Common myeloid progenitor, CD34-positive (primary cell): ENCODE results near the gene CDH26.

Experiments used
- CTCF ChIA-PET: fragments of 350-600 bp; sonication (Branson Sonifier 250); formaldehyde crosslinking; loops from one replicate; lab custom pipeline; 2021; ENCODE audit warnings: antibody characterized with exemption; lab: Charles Lee
- POLR2A ChIA-PET: fragments of 350-600 bp; sonication (Branson Sonifier 250); formaldehyde crosslinking; loops from one replicate; lab custom pipeline; 2021; ENCODE audit warnings: antibody characterized with exemption; lab: Charles Lee
- DNase-seq, 3 donors: peaks; one replicate each; pipeline versions ENCODE4 v3.0.0 to v3.0.0-alpha.2; 2013
- H3K27ac ChIP-seq, 2 experiments: 1 replicate in 1 of 2; 2 replicates in 1 of 2; pipeline ENCODE4 v1.7.0; 2013; ENCODE audit warnings: inconsistent platforms in 2 of 2, low read length in 2 of 2, mild to moderate bottlenecking in 2 of 2, low read depth in 1 of 2, moderate library complexity in 1 of 2; ENCODE audit not compliant: severe bottlenecking in 2 of 2, insufficient read depth in 1 of 2, poor library complexity in 1 of 2
- H3K27me3 ChIP-seq, 5 experiments: replicated peaks in 2 of 5; 1 replicate in 3 of 5; 2 replicates in 2 of 5; pipeline versions ENCODE4 v1.6.1 to v1.7.0; 2013; ENCODE audit warnings: low read length in 4 of 5, mild to moderate bottlenecking in 2 of 5, moderate library complexity in 2 of 5, inconsistent platforms in 1 of 5; ENCODE audit not compliant: insufficient read depth in 5 of 5, control insufficient read depth in 4 of 5
- H3K36me3 ChIP-seq, 4 experiments: 1 replicate in 2 of 4; 2 replicates in 2 of 4; pipeline versions ENCODE4 v1.6.1 to v1.7.0; 2013; ENCODE audit warnings: low read length in 3 of 4, control low read depth in 1 of 4, mild to moderate bottlenecking in 1 of 4; ENCODE audit not compliant: control insufficient read depth in 4 of 4, insufficient read depth in 4 of 4
- H3K4me1 ChIP-seq, 4 experiments: 1 replicate in 3 of 4; 2 replicates in 1 of 4; pipeline versions ENCODE4 v1.6.1 to v1.7.1; 2013; ENCODE audit warnings: low read length in 3 of 4, mild to moderate bottlenecking in 3 of 4, control low read depth in 1 of 4, inconsistent platforms in 1 of 4, moderate library complexity in 1 of 4; ENCODE audit not compliant: control insufficient read depth in 4 of 4, insufficient read depth in 4 of 4; ENCODE audit errors: control extremely low read depth in 1 of 4
- H3K4me3 ChIP-seq, 7 experiments: 1 replicate in 4 of 7; 2 replicates in 3 of 7; pipeline versions ENCODE4 v1.5.1 to v1.7.0; 2013; ENCODE audit warnings: mild to moderate bottlenecking in 7 of 7, low read length in 6 of 7, moderate library complexity in 6 of 7, inconsistent platforms in 2 of 7, low read depth in 2 of 7, control low read depth in 1 of 7; ENCODE audit not compliant: insufficient read depth in 4 of 7, control insufficient read depth in 1 of 7; ENCODE audit errors: extremely low read depth in 1 of 7
- H3K9me3 ChIP-seq, 5 experiments: 1 replicate in 4 of 5; 2 replicates in 1 of 5; pipeline versions ENCODE4 v1.6.1 to v1.7.1; 2013; ENCODE audit warnings: low read length in 4 of 5, mild to moderate bottlenecking in 2 of 5, inconsistent platforms in 1 of 5, low read depth in 1 of 5, moderate library complexity in 1 of 5; ENCODE audit not compliant: control insufficient read depth in 4 of 5, insufficient read depth in 2 of 5; ENCODE audit errors: control extremely low read depth in 1 of 5
- WGBS: methylation state at CpG from one replicate; pipeline ENCODE4 v1.1.5; 2013; ENCODE audit not compliant: insufficient coverage; 5-methylcytosine and 5-hydroxymethylcytosine counted together

The CDH26 gene

GRCh38 chr20:60056407-60057122 lies 98.3 kb downstream of the CDH26 start:
- peaks cover 0 to 13% (median 0%) of the 10 kb centered on the region in 4 experiments for H3K36me3 ChIP-seq
- H3K9me3 ChIP-seq = no peaks in the 10 kb centered on the region
- peaks cover 18 to 94% (median 60%) of the 10 kb centered on the region in 4 experiments for H3K4me1 ChIP-seq
- H3K27ac ChIP-seq = peak overlapping the region in 1 of 2 experiments; percentile 12
- no peaks in the 10 kb centered on the region for H3K27me3 ChIP-seq
- H3K4me3 ChIP-seq = peak overlapping the region in 2 of 7 experiments; percentile 57 to 80
- POLR2A ChIA-PET = no interaction called here
- CTCF ChIA-PET = interaction anchor here (0.8 to 5.7 kb wide), 21 partner anchors 8 to 1205 kb away, joined by 3 to 66 read pairs (median 8); partner anchors contain the start of genes FAM217B and PPP1R3D
- WGBS = 77% methylated on average over 4 of the region's 5 CpGs
- peak in 2 of 3 donors; percentile 24 to 39 for DNase-seq

GRCh38 chr20:60057123-60057865 lies 99.1 kb downstream of the CDH26 start:
- Histone ChIP-seq H3K9me3 (no peaks in the 10 kb centered on the region), H3K4me3 (peak overlapping the region in 2 of 7 experiments; percentile 43 to 80), H3K27me3 (no peaks in the 10 kb centered on the region), H3K36me3 (peaks cover 0 to 18% (median 0%) of the 10 kb centered on the region in 4 experiments), H3K4me1 (peaks cover 18 to 87% (median 58%) of the 10 kb centered on the region in 4 experiments), H3K27ac (peak overlapping the region; percentile 73 to 82)
- 21% methylated on average over 6 of the region's 11 CpGs for WGBS
- ChIA-PET CTCF (interaction anchor here (0.7 to 5.7 kb wide), 27 partner anchors 9 to 1204 kb away, joined by 3 to 66 read pairs (median 6); partner anchors contain the start of genes FAM217B and PPP1R3D), POLR2A (interaction anchor here (1.5 kb wide), 1 partner anchor 151 kb away, joined by 5 read pairs; no protein-coding TSS in a partner anchor)
- DNase-seq = peak; percentile 83 to 91 (median 91)

GRCh38 chr20:60057866-60058807 lies 99.9 kb downstream of the CDH26 start:
- POLR2A ChIA-PET = interaction anchor here (0.6 to 1.5 kb wide), 4 partner anchors 13 to 150 kb away, joined by 3 to 7 read pairs (median 4); no protein-coding TSS in a partner anchor
- H3K36me3 ChIP-seq = peaks cover 0 to 26% (median 0%) of the 10 kb centered on the region in 4 experiments
- H3K4me3 ChIP-seq = peak overlapping the region in 4 of 7 experiments; percentile 12 to 80 (median 32)
- H3K4me1 ChIP-seq = peaks cover 18 to 80% (median 56%) of the 10 kb centered on the region in 4 experiments
- no peaks in the 10 kb centered on the region for H3K9me3 ChIP-seq
- CTCF ChIA-PET = interaction anchor here (0.6 to 5.7 kb wide), 33 partner anchors 8 to 1203 kb away, joined by 3 to 66 read pairs (median 5); partner anchors contain the start of genes FAM217B and PPP1R3D
- 16% methylated on average over 20 of the region's 20 CpGs for WGBS
- peak overlapping the region; percentile 73 to 82 for H3K27ac ChIP-seq
- DNase-seq = peak; percentile 92 to 99 (median 97)
- H3K27me3 ChIP-seq = no peaks in the 10 kb centered on the region

DNA sequence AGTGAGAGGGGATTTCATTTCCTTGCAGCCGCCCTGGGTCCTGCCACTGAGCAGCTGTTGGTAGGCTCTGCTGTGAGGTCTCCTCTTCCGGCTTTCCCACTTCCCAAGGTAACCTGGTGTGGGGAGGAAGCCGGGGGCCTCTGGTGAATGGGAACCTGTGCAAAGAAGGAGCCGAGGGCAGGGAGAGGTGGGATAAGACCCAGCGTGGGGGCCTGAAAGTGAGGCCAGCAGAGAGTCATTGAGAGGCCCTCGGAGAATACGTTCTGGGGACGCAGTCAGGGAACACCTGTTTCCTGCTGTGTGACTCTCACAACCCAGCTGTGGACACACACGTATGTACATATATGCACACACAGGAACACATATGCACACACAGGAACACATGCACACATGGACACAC lies 100.7 kb downstream of the CDH26 start:
- 9% methylated on average over 7 of the region's 9 CpGs for WGBS
- H3K27me3 ChIP-seq = no peaks in the 10 kb centered on the region
- H3K27ac ChIP-seq = peak overlapping the region; percentile 73 to 82
- ChIA-PET CTCF (interaction anchor here (0.8 to 5.7 kb wide), 16 partner anchors 8 to 1203 kb away, joined by 3 to 66 read pairs (median 5); no protein-coding TSS in a partner anchor), POLR2A (interaction anchor here (0.6 to 1.5 kb wide), 4 partner anchors 12 to 150 kb away, joined by 3 to 7 read pairs (median 4); no protein-coding TSS in a partner anchor)
- peaks cover 18 to 75% (median 57%) of the 10 kb centered on the region in 4 experiments for H3K4me1 ChIP-seq
- DNase-seq = peak in 2 of 3 donors; percentile 79 to 88
- peak overlapping the region in 3 of 7 experiments; percentile 16 to 80 (median 47) for H3K4me3 ChIP-seq
- H3K36me3 ChIP-seq = peaks cover 0 to 34% (median 0%) of the 10 kb centered on the region in 4 experiments
- peaks cover 0 to 5% (median 0%) of the 10 kb centered on the region in 5 experiments for H3K9me3 ChIP-seq

DNA sequence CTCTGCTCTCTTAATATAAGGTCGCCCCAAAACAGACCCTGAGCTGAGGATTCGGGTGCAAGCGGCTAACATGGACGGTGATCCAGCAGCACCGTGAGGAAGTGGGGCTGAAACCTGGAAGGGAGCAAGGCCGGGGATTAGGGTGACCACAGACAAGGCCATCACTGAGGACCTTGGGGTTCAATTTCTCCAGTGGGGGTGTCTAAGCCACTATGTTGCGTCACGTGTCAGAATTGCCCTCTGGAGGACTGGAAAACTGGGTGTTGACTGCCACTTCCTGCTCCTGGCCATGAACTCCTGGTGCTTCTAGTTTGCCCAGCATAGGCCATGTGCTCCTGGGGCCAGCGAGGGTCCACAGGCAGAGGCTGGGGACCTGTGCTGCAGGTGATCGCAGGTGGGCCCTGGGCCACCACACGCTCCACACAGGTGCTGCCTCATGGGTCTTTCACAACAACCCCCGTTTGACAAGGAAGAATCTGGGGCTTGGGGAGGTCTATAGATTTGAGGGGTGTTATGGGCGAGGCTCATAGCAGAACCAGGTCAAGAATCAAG lies 101.9 kb downstream of the CDH26 start:
- 98% methylated on average over 11 of the region's 13 CpGs for WGBS
- Histone ChIP-seq H3K27me3 (no peaks in the 10 kb centered on the region), H3K9me3 (peaks cover 0 to 8% (median 0%) of the 10 kb centered on the region in 5 experiments), H3K4me3 (no peak overlapping the region), H3K36me3 (peaks cover 0 to 45% (median 0%) of the 10 kb centered on the region in 4 experiments), H3K27ac (no peak overlapping the region), H3K4me1 (peaks cover 15 to 67% (median 56%) of the 10 kb centered on the region in 4 experiments)
- no peak for DNase-seq
- ChIA-PET POLR2A (no interaction called here), CTCF (interaction anchor here (5.2 kb wide), 1 partner anchor 77 kb away, joined by 30 read pairs; no protein-coding TSS in a partner anchor)
